Fibroblast of lung (primary cell): Measurements from ENCODE around the gene VPS13D.

ENCODE experiments used
- EZH2 ChIP-seq: IDR thresholded peaks from 2 replicates; pipeline ENCODE4 v1.5.1; 2012; ENCODE audit warnings: low read length, control low read depth, mild to moderate bottlenecking; ENCODE audit errors: missing control alignments
- TF ChIP-seq, protein P1 (sequence below), 2 donors: IDR thresholded peaks in 1 of 2; conservative IDR thresholded peaks in 1 of 2; 1 replicate in 1 of 2; 2 replicates in 1 of 2; pipeline ENCODE4 v1.5.1; 2011 to 2012; ENCODE audit warnings: low read length in 2 of 2, control low read depth in 1 of 2, inconsistent platforms in 1 of 2, low read depth in 1 of 2, mild to moderate bottlenecking in 1 of 2

GRCh38 chr1:12282142-12282541 lies 52.3 kb downstream of the VPS13D start:
- TF ChIP-seq, protein P1, sequence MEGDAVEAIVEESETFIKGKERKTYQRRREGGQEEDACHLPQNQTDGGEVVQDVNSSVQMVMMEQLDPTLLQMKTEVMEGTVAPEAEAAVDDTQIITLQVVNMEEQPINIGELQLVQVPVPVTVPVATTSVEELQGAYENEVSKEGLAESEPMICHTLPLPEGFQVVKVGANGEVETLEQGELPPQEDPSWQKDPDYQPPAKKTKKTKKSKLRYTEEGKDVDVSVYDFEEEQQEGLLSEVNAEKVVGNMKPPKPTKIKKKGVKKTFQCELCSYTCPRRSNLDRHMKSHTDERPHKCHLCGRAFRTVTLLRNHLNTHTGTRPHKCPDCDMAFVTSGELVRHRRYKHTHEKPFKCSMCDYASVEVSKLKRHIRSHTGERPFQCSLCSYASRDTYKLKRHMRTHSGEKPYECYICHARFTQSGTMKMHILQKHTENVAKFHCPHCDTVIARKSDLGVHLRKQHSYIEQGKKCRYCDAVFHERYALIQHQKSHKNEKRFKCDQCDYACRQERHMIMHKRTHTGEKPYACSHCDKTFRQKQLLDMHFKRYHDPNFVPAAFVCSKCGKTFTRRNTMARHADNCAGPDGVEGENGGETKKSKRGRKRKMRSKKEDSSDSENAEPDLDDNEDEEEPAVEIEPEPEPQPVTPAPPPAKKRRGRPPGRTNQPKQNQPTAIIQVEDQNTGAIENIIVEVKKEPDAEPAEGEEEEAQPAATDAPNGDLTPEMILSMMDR (conservative IDR thresholded peaks at IDR 0.05 in 1 of 2, IDR thresholded peaks at IDR 0.05 in 1 of 2; ENCODE audit: low read depth in 1 of 2, low read length in 2 of 2): no peak
- TF ChIP-seq EZH2: no peak
